ENCODE results near the gene TCEA3. TPM values are rescaled to one million over a fixed set of nuclear protein-coding genes. Genes with fewer than 3 reads are reported as not detected.
"Not testable (repeated sequence)": the region's sequence is repeated elsewhere in the genome, so short reads cannot be mapped to it uniquely, and the experiment has no call there.

Gene TCEA3
- total RNA-seq, 1 donor from 2014 or later = 3.1 TPM

GRCh38 chr1:23387494-23387893 is 37.1 kb downstream of the TCEA3 start:
- TF ChIP-seq CTCF (conservative IDR thresholded peaks at IDR 0.05; ENCODE audit: low read depth, low read length) = no peak
- DNase-seq (ENCODE audit: low read depth) = no peak
- H3K4me3 ChIP-seq (ENCODE audit: low read depth, low read length) = no peak overlapping the region

GRCh38 chr1:23385119-23385621 is 39.4 kb downstream of the TCEA3 start:
- TF ChIP-seq CTCF (conservative IDR thresholded peaks at IDR 0.05; ENCODE audit: low read depth, low read length) = no peak
- DNase-seq (ENCODE audit: low read depth) = no peak
- no peak overlapping the region for H3K4me3 ChIP-seq (ENCODE audit: low read depth, low read length)

- no peak for TF ChIP-seq CTCF (conservative IDR thresholded peaks at IDR 0.05; ENCODE audit: low read depth, low read length)
- no peak for DNase-seq (ENCODE audit: low read depth)
- H3K4me3 ChIP-seq (ENCODE audit: low read depth, low read length) = no peak overlapping the region
These were observed 40.1 kb downstream of the TCEA3 start for GRCh38 chr1:23384312-23385058.

GRCh38 chr1:23383577-23384311 is 40.8 kb downstream of the TCEA3 start:
- no peak for TF ChIP-seq CTCF (conservative IDR thresholded peaks at IDR 0.05; ENCODE audit: low read depth, low read length)
- no peak for DNase-seq (ENCODE audit: low read depth)
- no peak overlapping the region for H3K4me3 ChIP-seq (ENCODE audit: low read depth, low read length)

GRCh38 chr1:23381233-23381885 is 43.2 kb downstream of the TCEA3 start:
- TF ChIP-seq CTCF (conservative IDR thresholded peaks at IDR 0.05; ENCODE audit: low read depth, low read length) = no peak
- H3K4me3 ChIP-seq (ENCODE audit: low read depth, low read length) = no peak overlapping the region
- DNase-seq (ENCODE audit: low read depth) = no peak

- no peak overlapping the region for H3K4me3 ChIP-seq (ENCODE audit: low read depth, low read length)
- DNase-seq (ENCODE audit: low read depth) = no peak
- TF ChIP-seq CTCF (conservative IDR thresholded peaks at IDR 0.05; ENCODE audit: low read depth, low read length) = no peak
These were observed 43.8 kb downstream of the TCEA3 start for GRCh38 chr1:23380719-23381118.

- not testable (repeated sequence) for H3K4me3 ChIP-seq (ENCODE audit: low read depth, low read length); DNase-seq (ENCODE audit: low read depth)
These were observed 44.3 kb downstream of the TCEA3 start for GRCh38 chr1:23380236-23380635.

Data from epithelial cell of proximal tubule (primary cell).